HCT116 (cell line): ENCODE results near the gene MED13L. TPM values are rescaled to one million over a fixed set of nuclear protein-coding genes. Genes with fewer than 3 reads are reported as not detected.

Experiments
- ATAC-seq: fragments of 200-7000 bp; cut with Tn5 transposase; 2 replicates; pipeline ENCODE4 v1.9.1; 2020; ENCODE audit warnings: mild to moderate bottlenecking, moderate library complexity
- BruUV-seq: library from RNA; stranded (reverse); fragments of 400-500 nt; replicated peaks from 2 replicates; lab custom pipeline; 2021; lab: Mats Ljungman, UMichigan
- CTCF ChIA-PET: fragments of 300-600 bp; sonication (Branson Sonifier 250); formaldehyde crosslinking; loops from one replicate; lab custom pipeline; 2021; ENCODE audit warnings: antibody characterized with exemption; lab: Charles Lee
- POLR2A ChIA-PET: fragments of 300-600, 350-600 bp; sonication (Branson Sonifier 250); formaldehyde crosslinking; loops from one replicate; lab custom pipeline; 2021; ENCODE audit warnings: antibody characterized with exemption; lab: Charles Lee
- RAD21 ChIA-PET, 2 experiments: fragments of 300-600 bp; sonication (Branson Sonifier 250); formaldehyde crosslinking; loops; one replicate each; lab custom pipeline; 2023; ENCODE audit warnings: low total read pairs in 2 of 2; ENCODE audit not compliant: uncharacterized antibody in 2 of 2, unreplicated experiment in 2 of 2, low non-redundant PET in 1 of 2; lab: Charles Lee
- DNase-seq: peaks from one replicate; pipeline ENCODE4 v3.0.0-alpha.2; 2010; ENCODE audit warnings: low read depth, low spot score
- H2AFZ ChIP-seq: fragments of 200-600 bp; shearing (Covaris generic), sonication (generic); 2 replicates; pipeline ENCODE4 v1.6.1; 2017; ENCODE audit warnings: low read depth, mixed run types, mixed read lengths, antibody characterized with exemption, low read length; ENCODE audit not compliant: poor library complexity, severe bottlenecking
- H3K27ac ChIP-seq: 2 replicates; pipeline ENCODE4 v1.5.1; 2012; ENCODE audit warnings: low read depth, low read length
- H3K27me3 ChIP-seq: fragments of 200-600 bp; sonication (generic); 2 replicates; pipeline ENCODE4 v1.6.1; 2016; ENCODE audit warnings: mixed run types, low read length, mixed read lengths; ENCODE audit not compliant: insufficient read depth
- H3K36me3 ChIP-seq, 2 experiments: fragments of 200-500 bp in 1 of 2; fragments of 200-600 bp in 1 of 2; sonication (Bioruptor generic) in 1 of 2; sonication (generic) in 1 of 2; 2 replicates each; pipeline versions ENCODE4 v1.5.1 to v1.6.1; 2014 to 2016; ENCODE audit warnings: low read length in 2 of 2, inconsistent platforms in 1 of 2, mixed read lengths in 1 of 2, mixed run types in 1 of 2; ENCODE audit not compliant: insufficient read depth in 2 of 2, control insufficient read depth in 1 of 2
- H3K4me1 ChIP-seq, 2 experiments: fragments of 200-600 bp in 1 of 2; sonication (generic) in 1 of 2; 2 replicates each; pipeline versions ENCODE4 v1.5.1 to v1.6.1; 2012 to 2017; ENCODE audit warnings: low read length in 2 of 2, inconsistent platforms in 1 of 2, mild to moderate bottlenecking in 1 of 2, mixed read lengths in 1 of 2, mixed run types in 1 of 2, moderate library complexity in 1 of 2; ENCODE audit not compliant: insufficient read depth in 2 of 2, control insufficient read depth in 1 of 2
- H3K4me2 ChIP-seq: fragments of 200-600 bp; sonication (generic); 2 replicates; pipeline ENCODE4 v1.6.1; 2017; ENCODE audit warnings: mixed run types, low read length, mixed read lengths
- H3K4me3 ChIP-seq, 2 experiments: fragments of 200-600 bp in 1 of 2; sonication (generic) in 1 of 2; replicated peaks in 1 of 2; 2 replicates each; pipeline ENCODE4 v1.5.1; 2011 to 2016; ENCODE audit warnings: low read length in 2 of 2, control low read depth in 1 of 2, low read depth in 1 of 2, mild to moderate bottlenecking in 1 of 2, mixed read lengths in 1 of 2, mixed run types in 1 of 2
- H3K79me2 ChIP-seq: fragments of 200-600 bp; sonication (generic); 2 replicates; pipeline ENCODE4 v1.6.1; 2017; ENCODE audit warnings: mild to moderate bottlenecking, mixed run types, low read length, moderate library complexity, mixed read lengths; ENCODE audit not compliant: insufficient read depth
- H3K9ac ChIP-seq: fragments of 200-600 bp; sonication (generic); 2 replicates; pipeline ENCODE4 v1.6.1; 2016; ENCODE audit warnings: low read length, mixed read lengths
- H3K9me2 ChIP-seq: fragments of 200-600 bp; sonication (generic), shearing (Covaris generic); 2 replicates; pipeline ENCODE4 v1.6.1; 2017; ENCODE audit warnings: mixed run types, mild to moderate bottlenecking, moderate library complexity; ENCODE audit not compliant: insufficient read depth
- H3K9me3 ChIP-seq, 2 experiments: fragments of 200-500 bp in 1 of 2; fragments of 200-600 bp in 1 of 2; sonication (Bioruptor generic) in 1 of 2; sonication (generic) in 1 of 2; 2 replicates each; pipeline ENCODE4 v1.6.1; 2014 to 2017; ENCODE audit warnings: low read length in 2 of 2, mixed read lengths in 2 of 2, inconsistent platforms in 1 of 2, low read depth in 1 of 2, mild to moderate bottlenecking in 1 of 2, mixed run types in 1 of 2, moderate library complexity in 1 of 2; ENCODE audit not compliant: control insufficient read depth in 1 of 2, insufficient read depth in 1 of 2
- H4K20me1 ChIP-seq: fragments of 200-600 bp; sonication (generic), shearing (Covaris generic); 2 replicates; pipeline ENCODE4 v1.6.1; 2017; ENCODE audit warnings: mixed run types, mild to moderate bottlenecking, moderate library complexity; ENCODE audit not compliant: insufficient read depth
- ATF3 ChIP-seq: IDR thresholded peaks from 2 replicates; pipeline ENCODE4 v1.6.1; 2012
- CBX3 ChIP-seq: IDR thresholded peaks from 2 replicates; pipeline ENCODE4 v1.6.1; 2012; ENCODE audit warnings: low read depth
- CTCF ChIP-seq, 3 experiments: fragments of 200-600 bp in 1 of 3; sonication (generic) in 1 of 3; IDR thresholded peaks in 2 of 3; conservative IDR thresholded peaks in 1 of 3; 2 replicates each; pipeline ENCODE4 v1.5.1; 2012 to 2017; ENCODE audit warnings: low read depth in 2 of 3, low read length in 2 of 3, antibody characterized with exemption in 1 of 3, borderline replicate concordance in 1 of 3, control low read depth in 1 of 3, mild to moderate bottlenecking in 1 of 3, mixed read lengths in 1 of 3, mixed run types in 1 of 3, moderate library complexity in 1 of 3; ENCODE audit not compliant: insufficient read depth in 1 of 3
- FOSL1 ChIP-seq: IDR thresholded peaks from 2 replicates; pipeline ENCODE4 v1.6.1; 2012; ENCODE audit warnings: low read depth
- JUND ChIP-seq: IDR thresholded peaks from 2 replicates; pipeline ENCODE4 v1.6.1; 2012
- MAX ChIP-seq: IDR thresholded peaks from 2 replicates; pipeline ENCODE4 v1.6.1; 2012
- POLR2AphosphoS5 ChIP-seq: IDR thresholded peaks from 2 replicates; pipeline ENCODE4 v1.6.1; 2011; ENCODE audit warnings: mild to moderate bottlenecking, low read depth, low read length, moderate library complexity
- RAD21 ChIP-seq: IDR thresholded peaks from 2 replicates; pipeline ENCODE4 v1.6.1; 2012; ENCODE audit warnings: low read depth, mild to moderate bottlenecking
- TCF7L2 ChIP-seq: IDR thresholded peaks from 2 replicates; pipeline ENCODE4 v1.7.0; 2011; ENCODE audit warnings: borderline replicate concordance, inconsistent platforms; ENCODE audit not compliant: insufficient read depth, insufficient read length; ENCODE audit errors: extremely low read depth
- YY1 ChIP-seq: IDR thresholded peaks from 2 replicates; pipeline ENCODE4 v1.6.1; 2011; ENCODE audit warnings: low read length, low read depth, moderate library complexity, mild to moderate bottlenecking; ENCODE audit not compliant: insufficient replicate concordance; ENCODE audit errors: extremely low read depth
- ZNF274 ChIP-seq: fragments of 200-500 bp; sonication (Bioruptor generic); IDR thresholded peaks from 2 replicates; pipeline ENCODE4 v1.6.1; 2014; ENCODE audit warnings: mild to moderate bottlenecking, low read depth, low read length, inconsistent platforms
- intact Hi-C: fragments of 100-400 bp; cut with micrococcal nuclease; formaldehyde crosslinking; loops from 2 replicates; pipeline ENCODE4 v1.10.0; 2022
- total RNA-seq: library from RNA; stranded (reverse); gene quantifications from one replicate; pipeline ENCODE4 v1.2.1, GENCODE V29; 2021; ENCODE audit not compliant: unreplicated experiment
- TF ChIP-seq, protein P1 (sequence below): IDR thresholded peaks from 2 replicates; pipeline ENCODE4 v1.6.1; 2011; ENCODE audit warnings: mild to moderate bottlenecking, low read length, moderate library complexity; ENCODE audit not compliant: insufficient replicate concordance; ENCODE audit errors: extremely low read depth

The MED13L gene
- total RNA-seq, 1 experiment from 2014 or later = 176 TPM

GRCh38 chr12:116295327-116296263 lies 18.1 kb upstream of the MED13L start:
- DNase-seq (no peak), ATAC-seq (no peak)
- Histone ChIP-seq H3K4me3 (no peak overlapping the region), H2AFZ (no peak overlapping the region), H3K9me3 (no peaks in the 10 kb centered on the region), H3K79me2 (no peaks in the 10 kb centered on the region), H3K9ac (no peak overlapping the region), H3K36me3 (no peaks in the 10 kb centered on the region), H3K4me1 (peaks cover 3 to 7% of the 10 kb centered on the region in 2 experiments; a peak in 3 of 4 replicates), H4K20me1 (no peaks in the 10 kb centered on the region), H3K4me2 (no peak overlapping the region), H3K9me2 (no peaks in the 10 kb centered on the region), H3K27me3 (no peaks in the 10 kb centered on the region), H3K27ac (no peak overlapping the region)
- no TSS peak for BruUV-seq
- ChIA-PET RAD21 (no interaction called here), POLR2A (no interaction called here), CTCF (no interaction called here)
- intact Hi-C loops = no loop called here
- TF ChIP-seq FOSL1 (no peak), MAX (no peak), ZNF274 (no peak), CTCF (IDR thresholded peaks at IDR 0.05 in 2 of 3, conservative IDR thresholded peaks at IDR 0.05 in 1 of 3; ENCODE audit: borderline replicate concordance in 1 of 3, insufficient read depth in 1 of 3, low read depth in 2 of 3, low read length in 2 of 3) (no peak), JUND (no peak), YY1 (no peak), ATF3 (no peak), TCF7L2 (no peak), CBX3 (no peak), POLR2AphosphoS5 (no peak), RAD21 (no peak)
- TF ChIP-seq, protein P1, sequence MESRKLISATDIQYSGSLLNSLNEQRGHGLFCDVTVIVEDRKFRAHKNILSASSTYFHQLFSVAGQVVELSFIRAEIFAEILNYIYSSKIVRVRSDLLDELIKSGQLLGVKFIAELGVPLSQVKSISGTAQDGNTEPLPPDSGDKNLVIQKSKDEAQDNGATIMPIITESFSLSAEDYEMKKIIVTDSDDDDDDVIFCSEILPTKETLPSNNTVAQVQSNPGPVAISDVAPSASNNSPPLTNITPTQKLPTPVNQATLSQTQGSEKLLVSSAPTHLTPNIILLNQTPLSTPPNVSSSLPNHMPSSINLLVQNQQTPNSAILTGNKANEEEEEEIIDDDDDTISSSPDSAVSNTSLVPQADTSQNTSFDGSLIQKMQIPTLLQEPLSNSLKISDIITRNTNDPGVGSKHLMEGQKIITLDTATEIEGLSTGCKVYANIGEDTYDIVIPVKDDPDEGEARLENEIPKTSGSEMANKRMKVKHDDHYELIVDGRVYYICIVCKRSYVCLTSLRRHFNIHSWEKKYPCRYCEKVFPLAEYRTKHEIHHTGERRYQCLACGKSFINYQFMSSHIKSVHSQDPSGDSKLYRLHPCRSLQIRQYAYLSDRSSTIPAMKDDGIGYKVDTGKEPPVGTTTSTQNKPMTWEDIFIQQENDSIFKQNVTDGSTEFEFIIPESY = no peak
